Measurements from ENCODE around the gene LPCAT2.

- TF ChIP-seq TARDBP (IDR thresholded peaks at IDR 0.05) = no peak
- no peak for TF ChIP-seq HDGF (IDR thresholded peaks at IDR 0.05; ENCODE audit: borderline replicate concordance)
- TF ChIP-seq SP1 (IDR thresholded peaks at IDR 0.05) = no peak
- TF ChIP-seq SUZ12 (IDR thresholded peaks at IDR 0.05) = no peak
- TF ChIP-seq CTBP1 (IDR thresholded peaks at IDR 0.05; ENCODE audit: borderline replicate concordance) = no peak
- no peak for TF ChIP-seq FOXK2 (IDR thresholded peaks at IDR 0.05)
- no peak for TF ChIP-seq FOXA1 (IDR thresholded peaks at IDR 0.05)
- no peak for TF ChIP-seq L3MBTL2 (conservative IDR thresholded peaks at IDR 0.05)
- TF ChIP-seq, protein P1, sequence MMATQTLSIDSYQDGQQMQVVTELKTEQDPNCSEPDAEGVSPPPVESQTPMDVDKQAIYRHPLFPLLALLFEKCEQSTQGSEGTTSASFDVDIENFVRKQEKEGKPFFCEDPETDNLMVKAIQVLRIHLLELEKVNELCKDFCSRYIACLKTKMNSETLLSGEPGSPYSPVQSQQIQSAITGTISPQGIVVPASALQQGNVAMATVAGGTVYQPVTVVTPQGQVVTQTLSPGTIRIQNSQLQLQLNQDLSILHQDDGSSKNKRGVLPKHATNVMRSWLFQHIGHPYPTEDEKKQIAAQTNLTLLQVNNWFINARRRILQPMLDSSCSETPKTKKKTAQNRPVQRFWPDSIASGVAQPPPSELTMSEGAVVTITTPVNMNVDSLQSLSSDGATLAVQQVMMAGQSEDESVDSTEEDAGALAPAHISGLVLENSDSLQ (IDR thresholded peaks at IDR 0.05) = no peak
- TF ChIP-seq ELF4 (IDR thresholded peaks at IDR 0.05) = no peak
- no peak for TF ChIP-seq NFRKB (IDR thresholded peaks at IDR 0.05)
These were observed 43.7 kb downstream of the LPCAT2 start for GRCh38 chr16:55552621-55553020.
